ENCODE data around the gene DDX21. TPM values are rescaled to one million over a fixed set of nuclear protein-coding genes. Genes with fewer than 3 reads are reported as not detected.

The DDX21 gene
- total and polyA plus RNA-seq, 9 donors, result 16.0 to 77.0 (median 38.7) TPM

DNA sequence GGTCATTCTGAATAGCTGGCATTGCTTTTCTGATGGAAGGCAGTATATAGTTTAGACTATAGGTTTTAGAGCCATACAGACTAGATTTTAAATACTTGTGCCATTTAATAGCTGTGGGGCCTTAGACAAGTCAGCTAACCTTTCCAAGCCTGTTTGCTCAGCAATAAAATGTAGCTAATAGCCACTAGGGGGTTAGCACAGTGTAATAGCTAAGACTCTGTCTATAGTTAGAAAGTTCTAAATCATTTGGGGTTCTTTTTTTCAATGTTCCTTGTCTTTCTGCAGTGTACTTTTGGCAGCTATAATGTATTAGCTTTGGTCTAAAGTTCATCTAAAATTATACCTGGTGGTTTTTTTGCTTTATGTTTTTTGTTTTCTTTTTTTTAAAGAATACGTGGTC, 25.1 kb downstream of the DDX21 start:
- TF ChIP-seq EP300 (IDR thresholded peaks at IDR 0.05) (no peak), POLR2A (IDR thresholded peaks at IDR 0.05) (no peak)
- TF ChIP-seq, protein P1, sequence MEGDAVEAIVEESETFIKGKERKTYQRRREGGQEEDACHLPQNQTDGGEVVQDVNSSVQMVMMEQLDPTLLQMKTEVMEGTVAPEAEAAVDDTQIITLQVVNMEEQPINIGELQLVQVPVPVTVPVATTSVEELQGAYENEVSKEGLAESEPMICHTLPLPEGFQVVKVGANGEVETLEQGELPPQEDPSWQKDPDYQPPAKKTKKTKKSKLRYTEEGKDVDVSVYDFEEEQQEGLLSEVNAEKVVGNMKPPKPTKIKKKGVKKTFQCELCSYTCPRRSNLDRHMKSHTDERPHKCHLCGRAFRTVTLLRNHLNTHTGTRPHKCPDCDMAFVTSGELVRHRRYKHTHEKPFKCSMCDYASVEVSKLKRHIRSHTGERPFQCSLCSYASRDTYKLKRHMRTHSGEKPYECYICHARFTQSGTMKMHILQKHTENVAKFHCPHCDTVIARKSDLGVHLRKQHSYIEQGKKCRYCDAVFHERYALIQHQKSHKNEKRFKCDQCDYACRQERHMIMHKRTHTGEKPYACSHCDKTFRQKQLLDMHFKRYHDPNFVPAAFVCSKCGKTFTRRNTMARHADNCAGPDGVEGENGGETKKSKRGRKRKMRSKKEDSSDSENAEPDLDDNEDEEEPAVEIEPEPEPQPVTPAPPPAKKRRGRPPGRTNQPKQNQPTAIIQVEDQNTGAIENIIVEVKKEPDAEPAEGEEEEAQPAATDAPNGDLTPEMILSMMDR (IDR thresholded peaks at IDR 0.05), result no peak
- intact Hi-C loops (cut with DNase I), result no loop called here
- H3K27ac ChIP-seq, result no peak overlapping the region
- H3K9me3 ChIP-seq, result no peaks in the 10 kb centered on the region
- no peaks in the 10 kb centered on the region for H3K36me3 ChIP-seq
- no peaks in the 10 kb centered on the region for H3K4me1 ChIP-seq (ENCODE audit: insufficient read depth)
- no peak for DNase-seq
- no peak overlapping the region for H3K4me3 ChIP-seq
- 84 to 89% (median 87%) methylated on average over 1 of the region's 1 CpG for WGBS, 3 donors
- H3K27me3 ChIP-seq, result no peaks in the 10 kb centered on the region

DNA sequence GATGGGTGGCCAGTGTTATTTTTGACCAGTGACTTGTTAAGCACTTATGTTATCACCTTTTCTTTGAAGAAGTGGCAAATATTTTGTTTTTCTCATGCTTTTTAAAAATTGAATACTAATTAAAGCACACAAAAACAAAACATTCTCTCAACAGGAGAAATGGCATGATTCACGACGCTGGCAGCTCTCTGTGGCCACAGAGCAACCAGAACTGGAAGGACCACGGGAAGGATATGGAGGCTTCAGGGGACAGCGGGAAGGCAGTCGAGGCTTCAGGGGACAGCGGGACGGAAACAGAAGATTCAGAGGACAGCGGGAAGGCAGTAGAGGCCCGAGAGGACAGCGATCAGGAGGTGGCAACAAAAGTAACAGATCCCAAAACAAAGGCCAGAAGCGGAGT, 26.4 kb downstream of the DDX21 start:
- Histone ChIP-seq H3K27me3 (no peaks in the 10 kb centered on the region), H3K27ac (no peak overlapping the region), H3K4me3 (no peak overlapping the region), H3K9me3 (no peaks in the 10 kb centered on the region), H3K36me3 (no peaks in the 10 kb centered on the region), H3K4me1 (ENCODE audit: insufficient read depth) (no peaks in the 10 kb centered on the region)
- no peak for DNase-seq
- TF ChIP-seq, protein P1 (IDR thresholded peaks at IDR 0.05), result no peak
- TF ChIP-seq POLR2A (IDR thresholded peaks at IDR 0.05), result no peak
- intact Hi-C loops (cut with DNase I), result no loop called here
- WGBS, 3 donors, result 89 to 93% (median 91%) methylated on average over 11 of the region's 11 CpGs

DNA sequence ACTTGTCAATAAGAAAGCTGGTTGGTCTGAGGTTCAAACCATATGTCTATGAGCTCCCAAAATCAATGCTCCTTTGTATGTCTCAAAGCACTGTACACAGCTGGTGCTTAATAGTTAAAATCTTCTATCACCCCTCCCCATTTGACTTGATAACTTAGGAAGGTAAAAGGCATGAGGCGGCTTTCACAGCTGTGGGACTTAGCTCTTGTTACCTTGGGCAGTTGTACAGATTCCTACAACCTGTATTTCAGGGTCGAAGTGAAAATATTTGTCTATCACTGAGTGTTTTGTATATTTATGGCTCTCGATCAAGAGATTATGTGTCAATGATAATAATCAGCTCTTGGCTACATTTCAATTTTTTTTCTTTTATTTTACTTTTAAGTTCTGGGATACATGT, 31.6 kb downstream of the DDX21 start:
- Histone ChIP-seq H3K27ac (no peak overlapping the region), H3K36me3 (no peaks in the 10 kb centered on the region), H3K4me1 (ENCODE audit: insufficient read depth) (peaks cover 10% of the 10 kb centered on the region), H3K4me3 (no peak overlapping the region), H3K9me3 (no peaks in the 10 kb centered on the region), H3K27me3 (no peaks in the 10 kb centered on the region)
- DNase-seq, result no peak
- intact Hi-C loops (cut with DNase I), result no loop called here
- 65 to 80% (median 66%) methylated on average over 3 of the region's 3 CpGs for WGBS, 3 donors
- no peak for TF ChIP-seq POLR2A (IDR thresholded peaks at IDR 0.05)
- no peak for TF ChIP-seq EP300 (IDR thresholded peaks at IDR 0.05)
- TF ChIP-seq, protein P1 (IDR thresholded peaks at IDR 0.05), result no peak

DNA sequence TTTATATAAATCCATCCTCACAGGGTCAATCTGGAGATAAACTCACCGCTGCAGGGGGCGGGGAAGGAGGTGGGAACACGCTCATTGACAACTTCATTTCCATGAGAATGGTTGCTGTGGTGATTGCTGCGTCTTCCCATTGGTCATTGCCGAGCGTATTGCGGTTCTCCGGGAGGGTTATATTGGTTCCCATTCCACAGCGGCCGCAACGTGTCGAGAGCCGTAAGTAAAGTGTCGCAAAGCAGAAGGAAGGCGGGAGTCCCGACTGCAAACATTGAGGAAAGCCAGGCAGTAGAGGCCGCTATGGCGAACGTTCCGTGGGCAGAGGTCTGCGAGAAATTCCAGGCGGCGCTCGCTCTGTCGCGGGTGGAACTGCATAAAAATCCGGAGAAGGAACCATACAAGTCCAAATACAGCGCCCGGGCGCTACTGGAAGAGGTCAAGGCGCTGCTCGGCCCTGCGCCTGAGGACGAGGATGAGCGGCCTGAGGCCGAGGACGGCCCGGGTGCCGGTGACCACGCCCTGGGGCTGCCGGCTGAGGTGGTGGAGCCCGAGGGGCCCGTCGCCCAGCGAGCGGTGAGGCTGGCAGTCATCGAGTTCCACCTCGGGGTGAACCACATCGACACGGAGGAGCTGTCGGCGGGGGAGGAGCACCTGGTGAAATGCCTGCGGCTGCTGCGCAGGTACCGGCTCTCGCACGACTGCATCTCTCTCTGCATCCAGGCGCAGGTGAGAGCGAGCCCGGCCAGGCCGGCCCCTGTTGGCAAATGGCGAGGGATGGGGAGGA, 32.8 kb downstream of the DDX21 start, which contains the start of gene KIFBP:
Gene KIFBP (plus strand): TSS at position 274 of the 787 bp plus-strand sequence. CDS start 30 bp downstream, at position 304.
- Histone ChIP-seq H3K27me3 (no peaks in the 10 kb centered on the region), H3K9me3 (no peaks in the 10 kb centered on the region), H3K4me1 (ENCODE audit: insufficient read depth) (peaks cover 12% of the 10 kb centered on the region), H3K4me3 (peak within 1 kb of the TSS; percentile 69), H3K36me3 (no peaks in the 10 kb centered on the region), H3K27ac (peak within 1 kb of the TSS; percentile 75 to 77)
- peak; percentile 86 to 94 (median 89) for DNase-seq
- intact Hi-C loops (cut with DNase I), result no loop called here
- 0% methylated on average over 53 to 62 of the region's 62 CpGs for WGBS, 3 donors
- peak; percentile 80 for TF ChIP-seq POLR2A (IDR thresholded peaks at IDR 0.05)
- TF ChIP-seq, protein P1 (IDR thresholded peaks at IDR 0.05), result peak in 2 of 3 donors; percentile 57 to 63
- peak; percentile 20 for TF ChIP-seq EP300 (IDR thresholded peaks at IDR 0.05)

Measured in ovary (tissue), 9 donors.